ENCODE measurements around the gene RABL6.
"Not testable (repeated sequence)": the region's sequence is repeated elsewhere in the genome, so short reads cannot be mapped to it uniquely, and the experiment has no call there.

RABL6 gene

GRCh38 chr9:136796238-136796774, 11.4 kb upstream of the RABL6 start, which contains the start of gene CCDC183:
Gene CCDC183, plus strand, starts transcription at chr9:136796338. Its CDS starts 60 bp downstream, at chr9:136796398.
- H3K4me3 ChIP-seq (replicated peaks; ENCODE audit: insufficient read depth, low read length): no peak within 1 kb of the TSS
- no peak for DNase-seq (ENCODE audit: low read depth in 1 of 2, low spot score in 1 of 2)
- peaks cover 14% of the 10 kb centered on the region for H3K27me3 ChIP-seq (ENCODE audit: insufficient read depth, poor library complexity, severe bottlenecking)
- TF ChIP-seq CTCF (IDR thresholded peaks at IDR 0.05; ENCODE audit: insufficient read depth, low read length) (no peak), REST (IDR thresholded peaks at IDR 0.05; ENCODE audit: insufficient replicate concordance, low read depth) (no peak), GABPA (IDR thresholded peaks at IDR 0.05; ENCODE audit: low read depth) (no peak), POLR2AphosphoS5 (IDR thresholded peaks at IDR 0.05; ENCODE audit: low read depth) (no peak), SPI1 (IDR thresholded peaks at IDR 0.05; ENCODE audit: borderline replicate concordance, low read depth) (no peak)
- H3K27ac ChIP-seq (replicated peaks): no peak within 1 kb of the TSS; the same call in 1 of the 2 replicates

DNA sequence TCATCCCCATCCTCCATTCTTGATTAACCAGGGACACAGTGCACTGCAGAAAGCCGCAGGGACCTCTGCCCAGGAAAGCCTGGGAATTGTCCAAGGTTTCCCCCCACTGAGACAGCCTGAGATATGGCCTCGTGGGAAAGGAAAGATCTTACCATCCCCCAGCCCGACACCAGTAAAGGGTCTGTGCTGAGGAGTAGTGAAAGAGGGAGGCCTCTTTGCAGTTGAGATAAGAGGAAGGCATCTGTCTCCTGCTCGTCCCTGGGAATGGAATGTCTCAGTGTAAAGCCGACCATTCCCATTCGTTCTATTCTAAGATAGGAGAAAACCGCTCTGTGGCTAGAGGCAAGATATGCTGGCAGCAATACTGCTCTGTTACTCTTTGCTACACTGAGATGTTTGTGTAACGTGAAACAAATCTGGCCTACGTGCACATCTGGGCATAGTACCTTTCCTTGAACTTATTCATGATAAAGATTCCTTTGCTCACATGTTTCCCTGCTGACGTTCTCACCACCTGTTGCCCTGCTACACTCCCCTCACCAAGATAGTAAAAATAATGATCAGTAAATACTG, 10.9 kb upstream of the RABL6 start:
- H3K4me3 ChIP-seq (replicated peaks; ENCODE audit: insufficient read depth, low read length); H3K27ac ChIP-seq (replicated peaks); DNase-seq (ENCODE audit: low read depth in 1 of 2, low spot score in 1 of 2): not testable (repeated sequence)
- H3K27me3 ChIP-seq (ENCODE audit: insufficient read depth, poor library complexity, severe bottlenecking): peaks cover 16% of the 10 kb centered on the region

- DNase-seq (ENCODE audit: low read depth in 1 of 2, low spot score in 1 of 2): no peak
- no peak for TF ChIP-seq CTCF (IDR thresholded peaks at IDR 0.05; ENCODE audit: insufficient read depth, low read length)
- TF ChIP-seq GABPA (IDR thresholded peaks at IDR 0.05; ENCODE audit: low read depth): no peak
- TF ChIP-seq SPI1 (IDR thresholded peaks at IDR 0.05; ENCODE audit: borderline replicate concordance, low read depth): no peak
- TF ChIP-seq REST (IDR thresholded peaks at IDR 0.05; ENCODE audit: insufficient replicate concordance, low read depth): no peak
- TF ChIP-seq POLR2AphosphoS5 (IDR thresholded peaks at IDR 0.05; ENCODE audit: low read depth): no peak
- Histone ChIP-seq H3K27ac (replicated peaks) (no peak overlapping the region), H3K4me3 (replicated peaks; ENCODE audit: insufficient read depth, low read length) (no peak overlapping the region), H3K27me3 (ENCODE audit: insufficient read depth, poor library complexity, severe bottlenecking) (peaks cover 16% of the 10 kb centered on the region)
Measured at GRCh38 chr9:136798708-136799078, 9.1 kb upstream of the RABL6 start.

DNA sequence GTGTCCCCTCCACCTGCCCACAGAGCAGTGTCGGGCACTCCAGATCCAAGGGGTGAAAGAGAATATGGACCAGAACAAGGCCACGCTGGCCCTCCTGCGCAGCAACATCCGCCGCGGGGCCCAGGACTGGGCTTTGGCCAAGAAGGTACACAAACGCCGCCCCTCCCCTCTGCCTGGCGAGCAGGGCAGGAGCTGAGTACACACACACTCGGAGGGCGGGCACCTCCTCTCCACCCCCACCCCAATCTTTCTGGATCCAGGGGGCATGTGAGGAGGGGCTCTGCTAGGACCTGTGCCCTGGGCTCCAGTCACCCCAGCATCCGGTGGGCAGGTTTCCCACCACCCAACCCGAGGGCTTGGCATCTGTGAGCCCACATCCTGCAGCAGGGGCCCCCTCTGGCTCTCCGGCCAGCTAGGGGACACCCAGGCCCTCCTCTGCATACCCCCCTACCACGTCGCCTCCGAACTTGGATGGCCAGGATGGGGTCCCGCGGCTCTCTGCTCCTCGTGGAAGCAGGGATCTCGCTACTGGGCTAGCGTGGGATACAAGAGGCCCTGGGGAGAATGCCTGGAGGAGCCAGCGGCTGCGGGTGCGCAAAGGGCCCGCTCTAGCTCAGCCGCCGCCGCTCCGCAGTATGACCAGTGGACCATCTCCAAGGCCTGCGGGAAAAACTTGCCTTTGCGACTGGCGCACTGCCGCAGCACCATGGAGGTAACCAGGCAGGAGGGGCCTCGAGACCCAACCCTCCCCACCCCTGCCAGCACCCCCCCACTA, 8.5 kb upstream of the RABL6 start:
- no peak overlapping the region for H3K27ac ChIP-seq (replicated peaks)
- peaks cover 16% of the 10 kb centered on the region for H3K27me3 ChIP-seq (ENCODE audit: insufficient read depth, poor library complexity, severe bottlenecking)
- H3K4me3 ChIP-seq (replicated peaks; ENCODE audit: insufficient read depth, low read length): peak overlapping the region; percentile 37
- TF ChIP-seq SPI1 (IDR thresholded peaks at IDR 0.05; ENCODE audit: borderline replicate concordance, low read depth) (no peak), GABPA (IDR thresholded peaks at IDR 0.05; ENCODE audit: low read depth) (no peak), CTCF (IDR thresholded peaks at IDR 0.05; ENCODE audit: insufficient read depth, low read length) (no peak)
- DNase-seq (ENCODE audit: low read depth in 1 of 2, low spot score in 1 of 2): no peak
